LNCAP (cell line): Measurements from ENCODE around the gene STRN3.

ENCODE experiments used
- TF ChIP-seq, protein P1 (sequence below): fragments of 450-650 bp; IDR thresholded peaks from 2 replicates; pipeline ENCODE4 v1.5.1; 2017; ENCODE audit warnings: mild to moderate bottlenecking

The STRN3 gene

DNA sequence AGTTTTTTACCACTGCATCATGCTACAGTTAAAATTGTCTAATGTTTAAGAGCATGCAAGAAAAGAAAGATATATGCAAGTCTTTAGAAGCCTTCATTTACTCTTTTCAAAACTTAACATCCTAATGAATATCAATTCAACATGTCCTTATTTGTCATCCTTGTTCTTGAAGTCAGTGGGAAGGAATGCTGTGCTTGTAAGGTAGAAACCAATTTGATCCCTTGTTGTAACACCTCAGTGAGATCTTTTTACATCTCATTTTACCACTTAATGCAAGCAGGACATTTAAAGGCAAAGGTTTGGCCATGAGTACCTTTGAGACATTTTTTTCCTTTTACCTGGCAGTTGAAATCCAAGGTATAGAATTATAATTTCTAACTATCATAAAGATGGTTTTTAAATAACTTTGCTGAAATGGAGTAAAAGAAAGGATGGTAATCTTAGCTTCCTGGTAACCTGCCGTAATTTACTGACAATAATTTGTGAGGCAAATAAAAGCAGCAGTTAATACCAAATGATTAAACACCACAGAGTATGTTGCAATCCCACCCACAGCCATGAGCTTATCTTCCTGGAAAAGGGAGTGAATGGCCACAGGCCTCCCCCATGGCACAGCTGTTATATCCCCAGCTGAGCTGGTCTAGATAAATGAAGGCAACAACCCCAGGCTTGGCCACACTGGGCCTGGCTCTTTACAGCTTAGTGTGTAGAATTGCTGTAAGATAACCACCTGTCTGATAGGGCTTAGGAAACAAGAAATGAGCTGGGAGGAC lies 33.2 kb upstream of the STRN3 start:
- TF ChIP-seq, protein P1, sequence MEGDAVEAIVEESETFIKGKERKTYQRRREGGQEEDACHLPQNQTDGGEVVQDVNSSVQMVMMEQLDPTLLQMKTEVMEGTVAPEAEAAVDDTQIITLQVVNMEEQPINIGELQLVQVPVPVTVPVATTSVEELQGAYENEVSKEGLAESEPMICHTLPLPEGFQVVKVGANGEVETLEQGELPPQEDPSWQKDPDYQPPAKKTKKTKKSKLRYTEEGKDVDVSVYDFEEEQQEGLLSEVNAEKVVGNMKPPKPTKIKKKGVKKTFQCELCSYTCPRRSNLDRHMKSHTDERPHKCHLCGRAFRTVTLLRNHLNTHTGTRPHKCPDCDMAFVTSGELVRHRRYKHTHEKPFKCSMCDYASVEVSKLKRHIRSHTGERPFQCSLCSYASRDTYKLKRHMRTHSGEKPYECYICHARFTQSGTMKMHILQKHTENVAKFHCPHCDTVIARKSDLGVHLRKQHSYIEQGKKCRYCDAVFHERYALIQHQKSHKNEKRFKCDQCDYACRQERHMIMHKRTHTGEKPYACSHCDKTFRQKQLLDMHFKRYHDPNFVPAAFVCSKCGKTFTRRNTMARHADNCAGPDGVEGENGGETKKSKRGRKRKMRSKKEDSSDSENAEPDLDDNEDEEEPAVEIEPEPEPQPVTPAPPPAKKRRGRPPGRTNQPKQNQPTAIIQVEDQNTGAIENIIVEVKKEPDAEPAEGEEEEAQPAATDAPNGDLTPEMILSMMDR: no peak

DNA sequence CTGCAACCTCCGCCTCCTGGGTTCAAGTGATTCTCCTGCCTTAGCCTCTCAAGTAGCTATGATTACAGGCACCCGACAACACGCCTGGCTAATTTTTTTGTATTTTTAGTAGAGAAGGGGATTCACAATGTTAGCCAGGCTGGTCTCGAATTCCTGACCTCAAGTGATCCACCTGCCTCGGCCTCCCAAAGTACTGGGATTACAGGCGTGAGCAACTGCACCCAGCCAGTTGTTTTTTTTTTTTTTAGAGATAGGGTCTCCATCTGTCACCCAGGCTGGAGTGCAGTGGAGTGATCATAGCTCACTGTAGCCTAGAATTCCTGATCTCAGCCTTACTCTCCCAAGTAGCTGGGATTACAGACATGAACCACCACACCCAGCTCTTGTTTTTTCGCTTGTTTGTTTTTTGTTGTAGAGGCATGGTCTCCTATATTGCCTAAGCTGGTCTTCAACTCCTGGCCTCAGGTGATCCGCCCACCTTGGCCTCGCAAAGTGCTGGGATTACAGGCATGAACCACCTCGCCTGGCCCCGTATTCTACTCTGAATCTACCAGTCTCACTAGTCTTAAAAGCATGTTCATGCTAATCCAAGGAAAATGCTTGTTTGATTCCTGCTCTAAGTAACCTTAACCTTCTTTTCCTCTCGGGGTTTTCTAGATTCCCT lies 31.7 kb upstream of the STRN3 start:
- TF ChIP-seq, protein P1: no peak

DNA sequence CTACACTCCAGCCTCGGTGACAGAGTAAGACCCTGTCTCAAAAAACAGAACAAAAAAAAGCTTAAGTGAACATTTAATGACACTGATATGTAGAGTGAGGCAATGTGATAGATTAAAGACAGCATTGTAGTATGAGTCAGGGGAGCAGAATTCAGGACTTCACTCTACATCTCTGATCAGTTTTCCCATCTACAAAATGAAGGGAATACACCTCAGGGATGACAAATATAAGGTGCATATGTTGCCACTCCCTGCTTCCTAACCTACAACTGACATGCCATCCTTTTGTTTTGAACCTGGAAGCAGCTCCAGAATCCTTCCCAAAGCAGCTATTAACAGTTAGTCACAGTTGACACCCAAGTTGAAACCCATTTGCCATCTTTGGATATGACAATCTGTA lies 30.9 kb upstream of the STRN3 start:
- TF ChIP-seq, protein P1: no peak

DNA sequence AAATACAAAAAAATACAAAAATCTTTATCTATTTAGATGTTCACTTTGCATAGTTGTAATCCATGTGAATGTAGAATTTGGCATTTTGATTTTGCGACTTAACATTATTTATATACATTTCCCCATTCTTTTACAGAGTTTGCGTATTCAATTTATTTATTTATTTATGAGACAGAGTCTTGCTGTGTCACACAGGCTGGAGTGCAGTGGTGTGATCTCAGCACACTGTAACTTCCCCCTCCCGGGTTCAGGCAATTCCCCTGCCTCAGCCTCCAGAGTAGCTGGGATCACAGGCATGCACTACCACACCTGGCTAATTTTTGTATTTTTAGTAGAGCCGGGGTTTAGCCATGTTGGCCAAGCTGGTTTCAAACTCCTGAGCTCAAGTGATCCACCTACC lies 25.3 kb upstream of the STRN3 start:
- TF ChIP-seq, protein P1: no peak

DNA sequence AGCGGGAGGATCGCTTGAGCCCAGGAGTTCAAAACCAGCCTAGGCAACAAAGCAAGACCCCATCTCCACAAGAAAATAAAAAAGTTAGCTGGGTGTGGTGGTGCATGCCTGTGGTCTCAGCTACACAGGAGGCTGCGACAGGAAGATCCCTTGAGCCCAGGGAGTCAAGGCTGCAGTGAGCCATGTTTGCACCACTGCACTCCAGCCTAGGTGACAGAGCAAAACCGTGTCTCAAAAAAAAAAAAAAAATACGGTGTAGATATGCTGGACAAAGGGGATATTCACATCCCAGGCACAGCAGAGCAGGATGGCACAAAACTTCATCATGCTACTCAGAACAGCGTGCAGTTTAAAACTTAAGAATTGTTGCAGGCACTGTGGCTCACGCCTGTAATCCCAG lies 24.8 kb upstream of the STRN3 start:
- TF ChIP-seq, protein P1: no peak

DNA sequence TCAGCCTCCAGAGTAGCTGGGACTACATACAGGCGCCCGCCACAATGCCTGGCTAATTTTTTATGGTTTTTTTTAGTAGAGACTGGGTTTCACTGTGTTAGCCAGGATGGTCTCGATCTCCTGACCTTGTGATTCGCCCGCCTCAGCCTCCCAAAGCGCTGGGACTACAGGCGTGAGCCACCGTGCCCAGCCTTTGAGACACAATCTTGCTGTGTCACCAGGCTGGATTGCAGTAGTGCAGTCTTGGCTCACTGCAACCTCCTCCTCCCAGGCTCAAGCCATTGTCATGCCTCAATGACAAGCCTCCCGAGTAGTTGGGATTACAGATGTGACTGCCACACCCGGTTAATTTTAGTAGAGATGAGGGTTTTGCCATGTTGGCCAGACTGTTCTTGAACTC lies 21.3 kb upstream of the STRN3 start:
- TF ChIP-seq, protein P1: no peak

DNA sequence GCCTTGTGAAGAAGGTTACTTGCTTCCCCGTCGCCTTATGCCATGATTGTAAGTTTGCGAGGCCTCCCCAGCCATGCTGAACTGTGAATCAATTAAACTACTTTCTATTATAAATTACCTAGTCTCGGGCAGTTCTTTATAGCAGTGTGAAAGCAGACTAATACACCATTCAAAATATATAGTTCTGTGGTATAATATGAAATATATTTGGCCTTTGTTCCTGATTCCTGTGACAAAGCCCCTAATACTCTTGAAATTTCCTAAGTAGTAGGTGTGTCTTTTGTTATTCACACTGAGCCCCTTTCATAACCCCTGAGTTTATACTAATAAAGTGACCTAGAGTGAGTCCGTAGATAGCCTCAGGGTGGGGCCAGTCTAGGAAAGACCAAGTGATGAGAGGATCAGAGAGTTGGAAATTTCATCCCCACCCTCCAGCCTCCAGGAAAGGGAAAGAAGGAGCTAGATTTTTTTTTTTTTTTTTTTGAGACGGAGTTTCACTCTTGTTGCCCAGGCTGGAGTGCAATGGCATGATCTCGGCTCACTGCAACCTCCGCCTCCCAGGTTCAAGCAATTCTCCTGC lies 19.4 kb upstream of the STRN3 start:
- TF ChIP-seq, protein P1: no peak
